ENCODE data around the gene POGK. TPM values are rescaled to one million over a fixed set of nuclear protein-coding genes. Genes with fewer than 3 reads are reported as not detected.
"Not testable (repeated sequence)": the region's sequence is repeated elsewhere in the genome, so short reads cannot be mapped to it uniquely, and the experiment has no call there.

POGK gene
- total and polyA plus RNA-seq, 8 donors, result 48.9 to 60.1 (median 53.7) TPM

DNA sequence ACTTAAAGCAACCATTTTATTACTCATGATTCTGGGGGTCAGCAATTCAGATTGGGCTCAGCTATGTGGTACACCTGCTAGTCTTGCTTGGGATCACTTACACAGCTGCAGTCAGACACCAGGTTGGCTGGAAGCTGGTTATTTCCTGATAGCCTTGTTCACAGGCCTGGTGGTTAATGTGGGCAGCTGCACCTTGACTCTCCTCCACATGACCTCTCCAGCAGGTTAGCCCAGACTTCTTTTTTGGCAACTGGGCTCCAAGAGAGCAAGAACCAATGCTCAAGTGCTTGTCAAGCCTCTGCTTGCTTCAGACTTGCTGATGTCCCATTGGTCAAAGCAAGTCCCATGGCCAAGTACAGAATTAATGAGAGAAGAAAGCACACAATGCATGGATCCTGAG, 11.8 kb upstream of the POGK start:
- ATAC-seq (no peak), DNase-seq (no peak)
- Histone ChIP-seq H3K4me1 (no peaks in the 10 kb centered on the region), H3K36me3 (no peaks in the 10 kb centered on the region), H3K27me3 (no peaks in the 10 kb centered on the region), H3K27ac (no peak overlapping the region), H3K4me3 (no peak overlapping the region), H3K9me3 (peaks cover 0 to 28% of the 10 kb centered on the region in 2 donors)
- intact Hi-C loops (cut with DNase I), result no loop called here
- TF ChIP-seq, protein P1, sequence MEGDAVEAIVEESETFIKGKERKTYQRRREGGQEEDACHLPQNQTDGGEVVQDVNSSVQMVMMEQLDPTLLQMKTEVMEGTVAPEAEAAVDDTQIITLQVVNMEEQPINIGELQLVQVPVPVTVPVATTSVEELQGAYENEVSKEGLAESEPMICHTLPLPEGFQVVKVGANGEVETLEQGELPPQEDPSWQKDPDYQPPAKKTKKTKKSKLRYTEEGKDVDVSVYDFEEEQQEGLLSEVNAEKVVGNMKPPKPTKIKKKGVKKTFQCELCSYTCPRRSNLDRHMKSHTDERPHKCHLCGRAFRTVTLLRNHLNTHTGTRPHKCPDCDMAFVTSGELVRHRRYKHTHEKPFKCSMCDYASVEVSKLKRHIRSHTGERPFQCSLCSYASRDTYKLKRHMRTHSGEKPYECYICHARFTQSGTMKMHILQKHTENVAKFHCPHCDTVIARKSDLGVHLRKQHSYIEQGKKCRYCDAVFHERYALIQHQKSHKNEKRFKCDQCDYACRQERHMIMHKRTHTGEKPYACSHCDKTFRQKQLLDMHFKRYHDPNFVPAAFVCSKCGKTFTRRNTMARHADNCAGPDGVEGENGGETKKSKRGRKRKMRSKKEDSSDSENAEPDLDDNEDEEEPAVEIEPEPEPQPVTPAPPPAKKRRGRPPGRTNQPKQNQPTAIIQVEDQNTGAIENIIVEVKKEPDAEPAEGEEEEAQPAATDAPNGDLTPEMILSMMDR (IDR thresholded peaks at IDR 0.05), result no peak

GRCh38 chr1:166829762-166830161, 9.5 kb upstream of the POGK start:
- not testable (repeated sequence) for H3K4me3 ChIP-seq, DNase-seq, ATAC-seq

DNA sequence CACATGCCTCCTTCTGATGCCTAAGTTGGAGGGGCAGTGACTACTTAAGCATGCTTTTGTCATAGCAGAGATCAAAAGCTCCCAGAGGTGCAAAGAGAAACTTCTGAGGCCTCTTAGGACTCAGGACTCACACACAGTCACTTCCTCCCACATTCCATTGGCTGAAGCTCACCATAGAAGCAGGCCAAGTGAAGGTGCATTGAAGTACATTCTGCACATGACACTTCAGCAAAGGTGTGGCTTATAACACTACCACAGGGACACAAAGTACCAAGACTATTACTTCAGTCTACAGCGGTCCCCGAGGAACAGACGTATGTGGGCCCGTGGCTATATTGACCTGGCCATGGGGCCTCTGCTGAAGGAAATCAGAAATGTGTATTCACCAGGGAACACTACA, 2.5 kb upstream of the POGK start:
- intact Hi-C loops (cut with DNase I), result no loop called here
- DNase-seq (peak in 1 of 4 donors; percentile 48), ATAC-seq (peak; percentile 45)
- Histone ChIP-seq H3K4me1 (peaks cover 17 to 32% of the 10 kb centered on the region in 2 donors), H3K36me3 (peaks cover 0 to 8% of the 10 kb centered on the region in 2 donors), H3K9me3 (no peaks in the 10 kb centered on the region), H3K27me3 (no peaks in the 10 kb centered on the region), H3K4me3 (no peak overlapping the region), H3K27ac (peak overlapping the region in 1 of 2 donors; percentile 34)
- TF ChIP-seq, protein P1 (IDR thresholded peaks at IDR 0.05), result no peak

More at GRCh38 chr1:166829762-166830161, 9.5 kb upstream of the POGK start:
- H3K27ac ChIP-seq; H3K27me3 ChIP-seq; H3K4me1 ChIP-seq; H3K36me3 ChIP-seq; intact Hi-C loops (cut with DNase I): not testable (repeated sequence)
- peaks cover 0 to 28% of the 10 kb centered on the region in 2 donors for H3K9me3 ChIP-seq

- Histone ChIP-seq H3K27me3 (no peaks in the 10 kb centered on the region), H3K4me3 (peak overlapping the region; percentile 65 to 81), H3K4me1 (peaks cover 38 to 61% of the 10 kb centered on the region in 2 donors), H3K36me3 (peaks cover 0 to 38% of the 10 kb centered on the region in 2 donors), H3K9me3 (no peaks in the 10 kb centered on the region), H3K27ac (peak overlapping the region; percentile 93 to 97)
- TF ChIP-seq, protein P1 (IDR thresholded peaks at IDR 0.05), result no peak
- ATAC-seq (peak; percentile 19), DNase-seq (peak; percentile 20 to 92 (median 50))
- intact Hi-C loops (cut with DNase I), result no loop called here
These were observed 479 bp downstream of the POGK start for GRCh38 chr1:166839600-166840308.

GRCh38 chr1:166840309-166841274, 1.3 kb downstream of the POGK start:
- Histone ChIP-seq H3K9me3 (no peaks in the 10 kb centered on the region), H3K27ac (peak overlapping the region; percentile 75 to 76), H3K27me3 (no peaks in the 10 kb centered on the region), H3K4me3 (peak overlapping the region; percentile 65 to 81), H3K36me3 (peaks cover 0 to 46% of the 10 kb centered on the region in 2 donors), H3K4me1 (peaks cover 38 to 68% of the 10 kb centered on the region in 2 donors)
- DNase-seq (peak; percentile 4 to 59 (median 39)), ATAC-seq (peak; percentile 37)
- intact Hi-C loops (cut with DNase I), result no loop called here
- TF ChIP-seq, protein P1 (IDR thresholded peaks at IDR 0.05), result no peak

Measured in left lung (tissue), 10 donors.